Fibroblast of lung (primary cell): ENCODE results near the gene GRIK2.

Experiments
- CTCF ChIP-seq, 2 donors: IDR thresholded peaks in 1 of 2; conservative IDR thresholded peaks in 1 of 2; 1 replicate in 1 of 2; 2 replicates in 1 of 2; pipeline ENCODE4 v1.5.1; 2011 to 2012; ENCODE audit warnings: low read length in 2 of 2, control low read depth in 1 of 2, inconsistent platforms in 1 of 2, low read depth in 1 of 2, mild to moderate bottlenecking in 1 of 2
- EZH2 ChIP-seq: IDR thresholded peaks from 2 replicates; pipeline ENCODE4 v1.5.1; 2012; ENCODE audit warnings: low read length, control low read depth, mild to moderate bottlenecking; ENCODE audit errors: missing control alignments

GRCh38 chr6:102118034-102118433 lies 724.5 kb downstream of the GRIK2 start:
- TF ChIP-seq CTCF (conservative IDR thresholded peaks at IDR 0.05 in 1 of 2, IDR thresholded peaks at IDR 0.05 in 1 of 2; ENCODE audit: low read depth in 1 of 2, low read length in 2 of 2) (no peak), EZH2 (no peak)
